Cortex of kidney (tissue), 1 donor: ENCODE results near the gene RNASE8.
"Not testable (repeated sequence)": the region's sequence is repeated elsewhere in the genome, so short reads cannot be mapped to it uniquely, and the experiment has no call there.

Source experiments
- DNase-seq: peaks from one replicate; lab custom pipeline; 2025; lab: John Stamatoyannopoulos, UW

RNASE8 gene, protein sequence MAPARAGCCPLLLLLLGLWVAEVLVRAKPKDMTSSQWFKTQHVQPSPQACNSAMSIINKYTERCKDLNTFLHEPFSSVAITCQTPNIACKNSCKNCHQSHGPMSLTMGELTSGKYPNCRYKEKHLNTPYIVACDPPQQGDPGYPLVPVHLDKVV

GRCh38 chr14:21057803-21058675 lies at the start of gene RNASE8:
TSS of gene RNASE8 (plus strand) at chr14:21057822. CDS start at chr14:21057893, 71 bp downstream.
- no peak for DNase-seq

GRCh38 chr14:21009721-21010120 lies 47.9 kb upstream of the RNASE8 start:
- DNase-seq, result not testable (repeated sequence)

GRCh38 chr14:21011136-21011535 lies 46.5 kb upstream of the RNASE8 start:
- DNase-seq, result no peak

DNA sequence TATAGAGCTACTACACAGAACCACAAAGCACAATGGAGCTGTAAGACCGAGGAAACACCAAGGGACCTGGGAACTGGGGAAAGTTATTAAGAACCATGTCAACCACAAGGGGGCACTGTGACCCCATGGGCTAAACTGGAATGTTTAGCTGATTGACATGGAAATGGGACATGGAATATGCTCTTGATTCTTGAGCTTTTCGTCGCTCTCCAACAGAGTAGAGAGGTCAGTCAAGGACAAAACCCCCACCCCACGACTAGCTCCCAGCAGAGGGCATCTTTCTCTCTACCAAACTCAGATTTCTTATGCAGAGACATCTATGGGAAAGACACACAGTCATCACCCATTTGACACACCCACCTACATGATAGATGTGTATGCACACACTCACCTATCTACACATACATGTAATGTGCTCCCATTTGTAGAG lies 42.8 kb upstream of the RNASE8 start:
- no peak for DNase-seq

DNA sequence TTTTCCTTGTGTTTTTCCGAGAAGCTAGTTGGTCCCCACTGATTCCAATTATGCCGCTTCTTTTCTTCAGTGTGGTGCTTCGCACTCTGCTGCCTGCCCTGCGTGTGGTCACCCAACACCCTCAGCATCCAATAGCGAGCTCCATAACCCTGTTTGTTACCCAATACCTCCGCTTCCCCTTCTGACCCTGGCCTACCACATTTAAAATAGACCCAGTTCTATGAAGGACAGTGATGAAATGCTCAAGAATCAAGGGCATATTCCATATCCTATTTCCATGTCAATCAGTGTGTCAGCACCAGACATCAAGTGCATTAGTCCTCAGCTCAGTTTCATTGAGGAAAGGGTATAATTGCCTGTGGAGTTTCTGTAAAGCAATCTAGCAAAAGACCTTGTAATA lies 42.3 kb upstream of the RNASE8 start:
- no peak for DNase-seq

DNA sequence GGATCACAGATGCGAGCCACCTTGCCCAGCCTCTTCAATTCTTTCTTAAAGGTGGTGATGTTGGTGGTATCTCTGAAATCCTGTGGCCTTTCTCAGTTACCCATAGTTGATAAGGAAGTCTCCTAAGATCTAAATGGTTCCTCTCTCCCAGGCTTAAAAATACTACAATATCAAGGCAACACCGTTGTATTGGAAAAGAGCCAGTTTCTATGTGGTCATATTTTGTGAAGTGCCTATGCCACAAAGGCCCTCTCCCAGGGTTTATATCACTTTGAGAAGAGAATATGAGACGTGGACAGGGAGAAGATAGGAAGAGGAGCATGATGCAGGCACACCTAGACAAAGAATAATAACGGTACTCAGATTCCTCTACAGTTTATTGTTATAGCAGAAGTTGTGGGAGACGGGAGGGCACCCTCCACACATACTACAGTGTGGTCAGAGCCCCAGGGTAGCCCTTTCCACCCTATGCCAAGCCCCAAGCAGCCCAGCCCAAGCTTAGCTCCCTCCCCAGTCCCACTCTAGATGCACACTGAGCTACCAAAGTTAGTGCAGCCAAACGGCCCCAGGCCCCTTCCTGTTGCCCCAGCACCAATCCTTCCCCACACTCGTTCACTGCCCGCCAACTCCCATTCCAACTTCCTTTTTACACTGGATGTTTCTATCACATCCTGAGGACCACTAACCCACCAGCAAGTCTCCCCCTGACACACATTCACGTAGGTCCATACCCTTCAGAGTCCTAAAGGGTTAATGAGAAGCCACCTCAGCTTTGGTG lies 41.0 kb upstream of the RNASE8 start:
- DNase-seq, result no peak

- no peak for DNase-seq
These were observed 39.9 kb upstream of the RNASE8 start for GRCh38 chr14:21017528-21018245.

DNA sequence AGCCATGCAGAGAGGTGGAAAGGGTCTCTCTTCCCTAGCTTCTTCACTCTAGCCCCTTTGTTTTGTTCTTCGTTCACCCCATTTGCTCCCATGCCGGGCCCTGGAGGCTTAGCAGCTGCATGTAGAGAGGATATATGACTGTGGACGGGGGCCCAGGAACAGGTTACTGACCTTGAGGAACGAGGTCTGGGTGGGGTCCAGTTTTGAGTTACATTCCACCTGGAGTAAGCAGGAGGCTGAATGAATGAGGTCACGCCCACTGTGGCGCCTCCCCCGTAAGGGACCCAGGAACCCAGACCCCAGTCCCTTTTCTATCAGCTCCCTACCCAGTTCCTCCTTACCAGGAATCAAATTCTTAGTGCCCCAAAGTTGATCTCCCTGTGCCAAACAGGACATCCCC lies 39.3 kb upstream of the RNASE8 start:
- DNase-seq, result no peak

DNA sequence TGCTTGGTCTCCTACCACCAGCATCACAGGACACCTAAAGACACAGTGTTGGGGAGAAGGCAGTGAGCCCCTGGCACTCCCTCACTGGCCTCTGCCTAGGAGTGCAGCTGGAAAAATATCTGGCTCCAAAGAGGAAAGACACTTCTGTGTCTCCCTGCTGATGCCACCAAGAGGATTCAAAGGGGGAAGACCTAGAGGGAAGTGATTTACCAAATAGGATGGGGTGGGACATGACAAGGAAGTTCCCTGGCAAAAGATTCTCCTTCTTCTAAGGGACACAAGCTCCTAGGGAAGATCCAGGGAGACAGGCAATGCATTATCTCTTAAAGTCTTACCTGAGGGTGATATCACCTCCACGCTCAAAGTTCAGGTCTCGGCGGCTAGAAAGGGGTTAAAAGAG lies 38.8 kb upstream of the RNASE8 start:
- DNase-seq, result no peak

DNA sequence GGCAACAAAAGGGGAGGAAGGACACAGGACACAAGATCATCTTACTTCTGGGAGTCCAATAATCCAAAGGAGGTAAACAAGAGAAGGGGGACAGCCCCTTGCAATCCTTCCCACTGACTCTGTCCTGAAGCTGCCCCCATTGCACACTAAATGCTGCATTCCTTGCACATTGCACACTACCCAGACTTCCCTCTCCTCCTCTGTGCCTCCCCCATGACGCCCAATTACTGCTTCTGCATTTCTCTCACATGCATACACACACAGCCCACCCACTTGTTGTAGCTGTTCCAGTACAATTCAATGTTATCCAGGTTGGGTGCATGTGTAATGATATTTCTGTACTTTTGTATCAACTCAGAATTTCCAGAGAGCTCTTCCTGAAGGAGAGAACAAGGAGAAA lies 38.3 kb upstream of the RNASE8 start:
- no peak for DNase-seq

GRCh38 chr14:21020977-21021545 lies 36.6 kb upstream of the RNASE8 start:
- no peak for DNase-seq

GRCh38 chr14:21022686-21023085 lies 34.9 kb upstream of the RNASE8 start:
- no peak for DNase-seq

DNA sequence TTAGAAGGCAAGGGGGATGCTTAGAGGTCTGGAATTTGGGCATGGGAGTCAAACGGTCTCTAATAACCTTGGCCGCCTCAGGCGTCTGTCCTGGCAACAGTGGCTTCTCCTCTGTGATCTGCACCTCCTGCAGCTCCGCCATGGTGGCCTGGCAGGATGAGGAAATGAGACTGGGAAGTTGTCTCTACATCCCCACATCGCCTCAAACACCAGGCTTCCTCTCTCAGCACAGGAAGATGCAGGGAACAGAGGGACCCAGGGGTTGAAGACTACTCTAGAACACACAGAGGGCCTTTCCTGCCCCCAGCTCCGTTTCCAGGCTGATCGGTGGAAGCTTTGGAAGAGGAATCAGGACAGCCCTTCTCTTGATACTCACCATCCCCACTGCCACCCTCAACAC lies 34.4 kb upstream of the RNASE8 start:
- DNase-seq, result no peak

- no peak for DNase-seq
These were observed 33.6 kb upstream of the RNASE8 start for GRCh38 chr14:21023817-21024584.

DNA sequence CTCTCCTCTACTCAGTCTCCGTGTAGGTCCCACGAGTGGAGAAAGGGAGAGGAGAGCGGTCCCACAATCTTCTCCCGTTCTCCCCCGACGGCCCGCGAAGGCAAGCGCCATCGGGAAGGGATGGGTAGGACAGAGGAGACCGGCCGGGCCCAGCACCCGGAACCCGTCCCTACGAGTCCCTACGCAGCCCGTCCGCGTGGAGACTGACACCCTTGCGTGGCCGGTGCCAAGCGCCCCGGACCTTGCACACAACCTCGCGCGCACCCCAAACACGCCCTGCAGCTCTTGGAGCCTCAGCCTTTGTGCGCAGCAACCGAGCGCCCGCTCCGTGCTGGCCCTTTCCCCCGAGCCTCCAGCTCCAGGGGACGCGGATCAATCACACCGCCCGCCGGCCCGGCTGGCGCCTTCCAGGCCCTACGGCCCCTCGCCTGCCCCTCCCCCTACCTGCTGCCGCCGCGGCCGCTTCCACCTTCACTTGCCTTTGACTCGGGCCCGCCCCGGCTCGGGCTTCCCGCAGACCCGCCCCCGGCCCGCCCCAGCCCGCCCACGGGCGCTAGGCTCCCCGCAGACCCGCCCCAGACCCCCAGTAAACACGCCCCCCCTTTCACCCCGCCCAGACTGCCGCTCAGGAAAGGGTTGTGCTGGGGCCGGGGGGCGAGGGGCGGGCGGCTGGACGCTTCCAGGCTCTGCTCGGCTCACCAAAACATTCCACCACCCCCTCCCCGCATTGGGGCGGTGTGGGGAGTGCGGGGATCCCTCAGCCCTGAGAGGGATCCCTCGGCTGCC lies 32.8 kb upstream of the RNASE8 start, which contains the start of gene NDRG2:
Gene NDRG2 (minus strand): TSS at position 477 of the 786 bp plus-strand sequence. CDS start 1,746 bp downstream, outside the sequence.
- DNase-seq, result no peak

DNA sequence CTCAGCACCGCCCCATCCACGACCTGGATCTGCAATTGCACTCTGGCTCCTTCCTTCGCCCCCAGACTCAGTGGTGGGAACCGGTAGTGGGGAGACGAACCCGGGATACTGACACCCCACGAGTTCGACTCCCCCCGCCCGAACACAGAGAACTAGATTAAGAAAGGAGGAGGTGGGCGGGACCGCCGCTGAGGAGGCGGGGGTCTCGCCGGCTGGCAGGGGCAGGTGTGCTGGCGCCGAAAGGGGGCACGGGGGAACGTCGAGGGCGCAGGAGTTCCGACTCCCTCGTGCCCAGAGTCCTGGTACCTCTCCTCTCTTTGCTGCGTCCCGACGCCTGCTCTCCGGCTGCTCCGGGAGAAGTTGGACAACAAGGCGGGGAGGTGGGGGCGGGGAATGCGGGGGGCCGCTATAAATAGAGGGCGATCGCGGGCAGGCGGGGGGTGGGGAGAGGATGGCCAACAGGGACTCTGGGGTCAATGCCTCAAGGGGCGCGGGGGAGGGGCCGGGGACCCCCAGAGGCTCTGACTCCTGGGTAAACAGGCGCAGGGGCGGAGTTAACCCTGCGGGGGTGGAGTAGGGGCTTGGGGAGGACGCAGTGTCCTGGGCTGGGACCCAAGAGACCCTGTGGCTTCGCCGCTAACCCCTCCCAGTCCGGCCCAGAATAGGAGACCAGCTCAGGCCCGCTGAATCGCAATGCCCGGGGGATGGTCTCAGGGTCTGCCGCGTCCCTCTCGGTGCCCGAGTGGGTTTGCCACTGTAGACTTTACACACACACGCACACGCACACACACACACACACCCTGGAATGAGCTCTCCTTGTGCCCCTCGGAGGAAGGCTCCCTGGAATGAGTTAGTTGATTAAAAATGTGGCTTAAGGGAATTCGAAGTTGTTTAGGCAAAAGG lies 32.0 kb upstream of the RNASE8 start:
- no peak for DNase-seq

DNA sequence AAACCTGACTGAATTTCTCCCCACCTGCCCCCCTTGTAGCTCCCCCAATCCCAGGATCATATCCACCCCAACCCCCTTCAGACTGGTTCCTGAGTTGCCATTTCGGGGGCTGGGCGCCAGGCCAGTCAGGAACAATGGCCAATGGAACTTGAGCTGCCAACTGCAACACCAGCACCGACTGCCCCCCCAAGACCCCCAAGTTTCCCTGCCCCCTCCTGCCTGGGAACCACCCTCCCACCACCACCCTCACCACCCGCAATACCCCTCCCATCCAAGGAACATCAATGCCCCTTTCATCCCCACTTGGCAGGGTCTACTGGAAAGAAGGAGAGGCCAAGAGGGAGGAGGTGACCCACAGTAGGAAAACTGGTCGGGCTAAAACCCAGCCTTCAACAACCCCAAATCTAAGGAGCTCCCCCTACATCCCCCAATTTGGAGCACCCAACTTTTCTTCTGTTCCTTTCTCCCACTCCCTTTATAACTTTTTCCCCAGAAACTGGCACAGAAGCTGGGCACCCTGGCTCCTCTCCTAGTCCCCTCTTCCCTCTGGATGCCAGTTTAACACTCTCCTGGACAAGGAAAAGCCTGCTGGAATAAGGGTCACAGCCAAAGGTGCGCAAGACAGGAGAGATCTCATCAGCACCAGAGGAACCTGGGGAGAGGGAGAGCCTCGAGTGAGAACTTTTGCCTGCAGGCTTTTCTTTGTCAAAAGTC lies 31.2 kb upstream of the RNASE8 start:
- no peak for DNase-seq

DNA sequence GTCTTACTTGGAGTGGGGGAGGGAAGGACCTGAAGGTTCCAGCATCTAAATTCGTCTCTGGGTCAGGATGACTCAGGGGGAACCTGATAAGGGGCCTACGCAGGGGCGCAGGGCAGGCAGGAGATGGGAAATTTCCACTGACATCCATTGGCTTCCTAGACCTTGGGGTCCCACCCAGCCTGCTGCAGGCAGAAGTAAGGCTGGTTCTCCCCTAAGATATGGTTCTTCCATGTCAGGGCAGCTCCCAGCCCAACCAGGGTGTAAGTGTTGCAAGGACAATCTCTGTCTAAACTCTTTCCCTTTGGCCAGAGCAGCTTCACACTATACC lies 30.7 kb upstream of the RNASE8 start:
- DNase-seq, result no peak
